ENCODE measurements around the gene PALD1.

The PALD1 gene

GRCh38 chr10:70535001-70535400, 56.4 kb downstream of the PALD1 start:
- DNase-seq (ENCODE audit: low read depth in 2 of 2), result no peak

GRCh38 chr10:70535451-70535850, 56.9 kb downstream of the PALD1 start:
- DNase-seq (ENCODE audit: low read depth in 2 of 2), result no peak

- no peak for DNase-seq (ENCODE audit: low read depth in 2 of 2)
These were observed 57.8 kb downstream of the PALD1 start for GRCh38 chr10:70536196-70536861.

- DNase-seq (ENCODE audit: low read depth in 2 of 2), result no peak
These were observed 59.0 kb downstream of the PALD1 start for GRCh38 chr10:70537398-70538194.

- DNase-seq (ENCODE audit: low read depth in 2 of 2), result no peak
These were observed 59.6 kb downstream of the PALD1 start for GRCh38 chr10:70538195-70538520.

GRCh38 chr10:70538731-70539338, 60.3 kb downstream of the PALD1 start:
- DNase-seq (ENCODE audit: low read depth in 2 of 2), result no peak

GRCh38 chr10:70539471-70539870, 60.9 kb downstream of the PALD1 start:
- no peak for DNase-seq (ENCODE audit: low read depth in 2 of 2)

- DNase-seq (ENCODE audit: low read depth in 2 of 2), result no peak
These were observed 61.7 kb downstream of the PALD1 start for GRCh38 chr10:70540089-70540788.

- no peak for DNase-seq (ENCODE audit: low read depth in 2 of 2)
These were observed 62.3 kb downstream of the PALD1 start for GRCh38 chr10:70540789-70541360.

- DNase-seq (ENCODE audit: low read depth in 2 of 2), result no peak
These were observed 63.4 kb downstream of the PALD1 start for GRCh38 chr10:70541736-70542564.

GRCh38 chr10:70542565-70542938, 64.0 kb downstream of the PALD1 start:
- DNase-seq (ENCODE audit: low read depth in 2 of 2), result no peak

- no peak for DNase-seq (ENCODE audit: low read depth in 2 of 2)
These were observed 65.3 kb downstream of the PALD1 start for GRCh38 chr10:70543911-70544310.

- no peak for DNase-seq (ENCODE audit: low read depth in 2 of 2)
These were observed 66.1 kb downstream of the PALD1 start for GRCh38 chr10:70544431-70545340.

GRCh38 chr10:70546584-70546983, 68.0 kb downstream of the PALD1 start:
- no peak for DNase-seq (ENCODE audit: low read depth in 2 of 2)

GRCh38 chr10:70549351-70549961, 70.9 kb downstream of the PALD1 start:
- no peak for DNase-seq (ENCODE audit: low read depth in 2 of 2)

- peak; percentile 44 to 47 for DNase-seq (ENCODE audit: low read depth in 2 of 2)
These were observed 71.4 kb downstream of the PALD1 start for GRCh38 chr10:70549962-70550458.

- no peak for DNase-seq (ENCODE audit: low read depth in 2 of 2)
These were observed 71.9 kb downstream of the PALD1 start for GRCh38 chr10:70550459-70550858.

GRCh38 chr10:70551466-70551865, 72.9 kb downstream of the PALD1 start:
- DNase-seq (ENCODE audit: low read depth in 2 of 2), result no peak

- no peak for DNase-seq (ENCODE audit: low read depth in 2 of 2)
These were observed 73.4 kb downstream of the PALD1 start for GRCh38 chr10:70551971-70552422.
